ENCODE measurements around the gene CDPF1. TPM values are rescaled to one million over a fixed set of nuclear protein-coding genes. Genes with fewer than 3 reads are reported as not detected.
"Not testable (repeated sequence)": the region's sequence is repeated elsewhere in the genome, so short reads cannot be mapped to it uniquely, and the experiment has no call there.

Gene CDPF1
- total RNA-seq, 1 donor from 2014 or later = 9.0 TPM

DNA sequence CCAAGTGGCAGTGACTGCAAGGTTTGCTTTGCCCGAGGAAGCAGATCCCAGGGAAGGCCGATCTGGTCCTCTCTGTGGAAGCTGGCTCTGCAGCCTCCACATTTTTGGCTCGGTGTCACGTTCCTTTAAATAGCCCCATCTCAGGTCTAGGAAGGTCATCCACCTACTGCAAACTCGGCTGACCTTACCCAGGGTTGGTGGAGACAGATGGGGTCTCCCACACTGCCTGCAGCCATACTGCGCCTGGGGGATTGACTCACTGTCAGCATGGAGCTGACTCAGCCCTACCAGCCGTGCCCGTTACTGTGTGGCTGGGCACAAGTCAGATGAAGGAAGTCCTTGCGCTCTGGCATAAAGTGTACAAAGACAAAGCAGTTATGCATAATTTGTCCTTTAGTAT lies 16.9 kb downstream of the CDPF1 start:
- DNase-seq (ENCODE audit: low spot score in 2 of 2) (peak in 1 of 2 donors; percentile 58), FAIRE-seq (no peak)

DNA sequence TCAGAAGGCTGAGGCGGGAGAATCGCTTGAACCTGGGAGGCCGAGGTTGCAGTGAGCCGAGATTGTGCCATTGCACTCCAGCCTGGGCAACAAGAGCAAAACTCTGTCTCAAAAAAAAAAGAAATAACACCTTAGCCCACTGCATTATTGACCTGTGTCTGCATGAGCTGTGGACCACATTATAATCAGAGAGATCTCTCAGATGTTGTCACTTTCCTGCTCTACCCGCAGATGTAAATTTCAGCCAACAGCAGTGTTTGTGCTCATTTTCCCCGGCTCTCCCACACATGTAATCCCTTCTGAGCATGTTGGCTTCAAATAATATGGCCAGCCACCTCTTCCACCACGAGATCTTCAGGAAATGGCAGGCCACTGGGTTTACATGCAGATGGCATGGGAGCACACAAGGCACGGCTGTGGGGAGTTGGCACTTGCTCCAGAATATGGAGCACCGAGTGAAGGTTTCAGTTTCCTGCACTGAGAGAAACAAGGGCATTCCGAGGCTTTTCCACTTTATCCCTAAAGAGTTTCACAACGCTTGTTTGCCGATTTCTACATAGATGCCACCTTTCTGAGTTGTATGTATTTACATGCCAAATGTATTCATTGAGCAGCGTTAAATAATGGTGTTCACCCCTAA lies 19.7 kb downstream of the CDPF1 start:
- FAIRE-seq (no peak), DNase-seq (ENCODE audit: low spot score in 2 of 2) (no peak)

DNA sequence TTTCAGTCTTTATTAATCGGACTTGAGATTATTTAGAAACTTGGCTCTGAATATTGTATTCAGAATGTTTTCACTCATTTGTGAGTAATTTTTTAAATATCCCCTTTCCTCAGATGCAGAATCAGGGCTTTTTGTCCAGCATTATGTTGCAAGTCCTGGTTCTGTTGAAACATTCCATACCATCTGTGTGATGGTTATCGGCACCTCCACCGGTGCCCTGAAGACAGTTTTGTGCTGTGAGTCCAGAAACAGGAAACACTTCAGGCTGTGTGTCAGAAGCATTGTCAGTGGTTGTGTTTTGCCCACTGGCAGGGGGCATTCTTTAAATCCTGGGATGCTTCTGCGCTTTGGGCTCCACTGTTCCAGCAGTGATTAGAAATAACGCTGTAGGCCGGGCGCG lies 20.4 kb downstream of the CDPF1 start:
- FAIRE-seq (no peak), DNase-seq (ENCODE audit: low spot score in 2 of 2) (no peak)

DNA sequence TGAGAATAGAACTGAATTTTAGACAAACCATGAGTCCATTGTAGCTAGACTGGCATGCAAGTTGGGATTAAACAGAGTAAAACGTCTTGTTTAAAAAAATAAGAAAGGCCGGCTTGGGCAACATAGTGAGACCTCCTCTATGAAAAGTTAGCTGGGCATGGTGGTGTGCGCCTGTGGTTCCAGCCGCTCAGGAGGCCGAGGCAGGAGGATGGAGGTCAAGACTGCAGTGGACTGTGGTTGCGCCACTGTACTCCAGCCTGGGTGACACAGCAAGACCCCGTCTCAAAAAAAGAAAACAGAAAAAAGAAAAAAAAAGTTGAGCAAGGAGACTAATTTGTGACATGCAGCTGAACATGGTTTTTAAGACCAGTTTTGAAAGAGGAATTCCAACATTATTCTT lies 23.5 kb downstream of the CDPF1 start:
- DNase-seq (ENCODE audit: low spot score in 2 of 2) = no peak
- no peak for FAIRE-seq

DNA sequence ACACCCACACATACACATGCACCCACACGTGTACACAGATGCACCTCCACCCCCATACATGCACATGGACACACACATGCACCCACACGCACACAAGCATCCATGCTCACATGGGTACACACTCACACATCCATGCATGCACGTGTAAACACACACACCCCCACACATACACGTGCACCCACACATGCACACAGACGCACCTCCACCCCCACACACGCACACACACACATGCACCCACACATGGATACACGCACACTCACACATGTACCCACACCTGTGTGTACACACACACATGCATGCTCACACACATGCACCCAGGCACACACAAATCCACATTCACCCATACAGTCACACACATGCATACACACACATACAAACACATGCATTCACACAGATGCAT lies 24.5 kb downstream of the CDPF1 start:
- no peak for DNase-seq (ENCODE audit: low spot score in 2 of 2)
- FAIRE-seq = no peak

DNA sequence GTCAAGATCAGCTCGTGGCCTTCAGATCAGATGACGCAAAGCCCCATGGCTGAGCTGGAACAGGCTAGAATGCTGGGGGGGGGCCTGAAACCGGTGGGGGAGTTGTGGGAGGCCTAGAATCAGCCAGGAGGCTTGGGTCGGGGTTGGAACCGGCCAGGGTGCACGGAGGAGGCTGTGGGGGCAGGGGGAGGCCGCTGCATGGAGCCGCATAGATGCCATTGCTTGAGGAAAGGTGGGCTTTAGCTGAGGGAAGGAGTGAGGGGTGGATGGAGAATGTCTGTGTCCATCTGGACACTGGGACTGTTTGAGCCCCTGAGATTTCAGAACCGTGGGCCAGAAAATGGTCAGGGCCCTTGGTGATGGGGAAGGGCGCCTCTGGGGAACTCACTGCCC lies 25.2 kb downstream of the CDPF1 start:
- no peak for DNase-seq (ENCODE audit: low spot score in 2 of 2)
- no peak for FAIRE-seq

DNA sequence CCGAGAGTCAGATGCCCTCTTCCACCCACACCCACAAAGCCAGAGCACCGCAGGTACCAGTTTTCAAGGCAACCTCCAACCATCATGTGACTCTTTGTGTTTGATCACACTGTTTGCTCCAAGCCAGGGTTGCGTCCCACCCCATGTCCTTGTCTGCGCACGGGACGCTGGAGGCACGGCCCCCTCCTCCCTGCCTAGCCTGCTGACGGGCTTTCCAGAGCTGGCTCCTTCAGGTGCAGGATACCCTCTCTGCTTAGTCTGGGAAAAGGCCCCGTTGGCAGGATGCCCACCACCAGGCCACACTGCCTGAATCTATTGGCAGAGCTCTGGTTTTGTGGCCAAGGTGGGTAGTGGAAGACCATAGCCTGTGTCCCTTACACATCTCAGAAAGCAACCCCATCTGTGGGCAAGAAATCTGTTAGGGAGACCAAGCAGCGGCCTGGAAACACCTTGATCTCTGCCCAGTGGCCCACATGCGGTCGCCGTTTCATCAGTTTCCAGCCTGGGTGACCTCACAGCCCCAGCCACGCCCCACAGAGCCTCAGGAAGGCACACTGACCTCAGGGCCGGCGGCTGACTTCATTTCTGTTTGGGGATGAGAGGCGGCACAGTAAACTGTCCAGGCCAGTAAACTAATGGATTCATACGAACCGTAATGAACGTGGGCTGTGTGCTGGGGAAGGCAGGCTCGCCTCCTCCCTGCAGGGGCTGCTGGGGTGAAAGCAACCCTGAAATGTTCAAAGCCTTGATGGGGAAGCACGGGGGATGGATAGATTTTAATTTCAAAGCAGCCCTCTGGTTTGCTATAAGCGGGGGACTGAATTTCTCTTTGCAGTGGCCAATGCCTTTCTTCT lies 25.8 kb downstream of the CDPF1 start:
- no peak for FAIRE-seq
- DNase-seq (ENCODE audit: low spot score in 2 of 2) = no peak

DNA sequence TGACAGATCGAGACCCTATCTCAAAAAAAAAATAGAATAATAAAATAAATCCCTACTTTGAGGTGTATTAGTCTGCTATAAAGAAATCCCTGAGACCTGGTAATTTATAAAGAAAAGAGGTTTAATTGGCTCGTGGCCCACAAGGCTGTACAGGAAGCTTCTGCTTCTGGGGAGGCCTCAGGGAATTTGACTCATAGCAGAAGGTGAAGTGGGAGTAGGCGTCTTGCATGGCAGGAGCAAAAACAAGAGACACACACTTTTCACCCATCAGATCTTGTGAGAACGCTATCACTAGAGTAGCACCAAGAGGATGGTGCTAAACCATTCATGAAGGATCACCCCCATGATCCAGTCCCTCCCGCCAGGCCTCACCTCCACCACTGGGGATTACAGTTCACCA lies 29.2 kb downstream of the CDPF1 start:
- FAIRE-seq (no peak), DNase-seq (ENCODE audit: low spot score in 2 of 2) (no peak)

DNA sequence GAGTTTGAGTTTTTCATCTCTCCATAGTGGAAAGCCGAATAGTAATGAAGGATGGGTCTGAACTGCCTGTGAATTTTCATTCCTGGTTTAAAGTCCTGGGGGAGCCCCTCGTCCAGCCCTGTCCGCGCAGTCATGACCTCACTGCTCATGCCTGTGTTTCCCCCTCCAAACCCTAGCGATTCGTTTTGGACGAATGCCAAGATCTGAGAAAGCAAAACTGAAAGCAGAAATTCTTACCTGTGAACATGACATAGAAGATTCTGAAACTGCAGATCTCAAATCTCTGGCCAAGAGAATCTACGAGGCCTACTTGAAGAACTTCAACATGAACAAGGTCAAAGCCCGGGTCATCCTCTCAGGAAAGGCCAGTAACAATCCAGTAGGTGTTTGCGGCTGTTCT lies 30.5 kb downstream of the CDPF1 start:
- FAIRE-seq = no peak
- DNase-seq (ENCODE audit: low spot score in 2 of 2) = no peak

DNA sequence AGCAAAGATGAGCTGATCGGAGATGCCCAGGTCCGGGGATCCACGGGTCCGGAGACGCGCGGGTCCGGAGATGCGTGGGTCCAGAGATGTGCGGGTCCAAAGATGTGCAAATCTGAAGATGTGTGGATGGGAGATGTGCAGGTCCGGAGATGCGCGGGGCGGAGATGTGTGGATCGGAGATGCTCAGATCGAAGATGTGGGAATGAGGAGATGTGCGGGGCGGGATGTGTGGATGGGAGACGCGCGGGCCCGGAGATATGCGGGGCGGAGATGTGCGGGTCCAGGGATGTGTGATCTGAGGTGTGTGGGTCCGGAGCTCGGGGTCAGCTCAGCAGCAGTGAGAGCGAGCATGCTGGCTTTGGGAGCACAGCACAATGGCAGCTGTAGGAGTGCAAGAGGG lies 35.5 kb downstream of the CDPF1 start:
- FAIRE-seq (no peak), DNase-seq (ENCODE audit: low spot score in 2 of 2) (no peak)

DNA sequence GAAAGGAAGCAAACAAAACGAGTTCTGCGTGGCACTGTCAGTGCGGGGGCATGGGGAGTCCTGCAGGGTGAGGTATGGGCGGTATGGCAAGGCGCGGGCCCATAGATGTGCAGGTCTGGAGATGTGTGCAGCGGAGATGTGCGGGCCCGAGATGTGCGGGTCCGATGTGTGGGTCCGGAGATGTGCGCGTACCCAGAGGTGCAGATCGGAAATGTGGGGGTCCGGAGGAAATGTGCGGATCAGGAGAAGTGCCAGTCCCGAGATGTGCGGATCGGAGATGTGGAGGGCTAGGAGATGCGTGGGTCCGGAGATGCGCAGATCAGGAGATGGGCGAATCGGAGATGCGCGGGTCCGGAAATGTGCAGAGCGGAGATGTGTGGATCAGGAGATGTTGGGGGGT lies 35.9 kb downstream of the CDPF1 start:
- no peak for FAIRE-seq
- no peak for DNase-seq (ENCODE audit: low spot score in 2 of 2)

DNA sequence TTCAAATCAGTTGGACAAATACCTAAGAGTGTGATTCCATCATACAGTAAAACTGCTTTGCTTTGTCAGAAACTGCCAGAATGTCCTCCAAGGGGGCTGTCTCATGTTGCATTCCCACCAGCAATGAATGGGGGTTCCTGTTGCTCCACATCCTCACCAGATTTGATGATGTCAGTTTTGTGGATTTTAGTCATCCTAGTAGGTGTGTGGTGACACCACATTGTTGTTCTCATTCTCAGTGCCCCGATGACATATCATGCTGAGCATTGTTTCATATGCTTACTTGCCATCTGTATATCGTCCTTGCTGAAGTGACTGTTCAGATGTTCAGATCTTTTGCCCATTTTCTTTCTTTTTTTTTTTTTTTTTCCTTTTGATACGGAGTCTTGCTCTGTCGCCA lies 37.0 kb downstream of the CDPF1 start:
- DNase-seq (ENCODE audit: low spot score in 2 of 2) = no peak
- no peak for FAIRE-seq

DNA sequence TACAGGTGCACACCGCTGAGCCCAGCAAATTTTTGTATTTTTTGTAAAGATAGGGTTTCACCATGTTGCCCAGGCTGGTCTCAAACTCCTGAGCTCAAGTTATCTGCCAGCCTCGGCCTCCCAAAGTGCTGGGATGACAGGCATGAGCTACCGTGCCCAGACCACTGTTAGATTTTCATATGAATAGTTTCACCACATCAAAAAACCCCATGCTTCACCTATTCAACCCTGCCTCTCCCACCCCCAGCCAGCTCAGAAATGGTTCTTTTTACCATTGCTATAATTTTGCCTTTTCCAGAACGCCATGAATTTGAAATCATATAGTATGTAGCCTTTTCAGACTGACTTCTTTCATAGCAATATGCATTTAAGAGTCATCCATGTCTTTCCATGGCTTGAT lies 37.9 kb downstream of the CDPF1 start:
- DNase-seq (ENCODE audit: low spot score in 2 of 2) = no peak
- FAIRE-seq = no peak

DNA sequence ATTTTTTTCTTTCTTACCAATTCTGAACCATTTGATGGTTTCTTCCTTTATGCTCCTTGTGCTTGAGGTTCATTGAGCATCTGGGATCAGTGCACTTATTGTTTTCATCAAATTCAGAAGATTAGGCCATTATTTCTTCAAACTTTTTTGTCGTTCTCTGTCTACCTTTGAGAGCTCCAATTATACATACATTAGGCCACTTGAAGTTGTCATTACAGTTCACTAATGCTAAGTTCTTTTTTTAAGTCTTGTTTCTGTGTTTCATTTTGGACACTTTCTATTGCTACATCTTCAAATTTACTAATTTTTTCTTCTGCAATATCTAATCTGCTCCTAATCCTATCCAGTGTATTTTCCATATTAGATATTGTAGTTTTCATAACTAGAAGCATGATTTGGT lies 40.8 kb downstream of the CDPF1 start:
- DNase-seq (ENCODE audit: low spot score in 2 of 2) (no peak), FAIRE-seq (no peak)

DNA sequence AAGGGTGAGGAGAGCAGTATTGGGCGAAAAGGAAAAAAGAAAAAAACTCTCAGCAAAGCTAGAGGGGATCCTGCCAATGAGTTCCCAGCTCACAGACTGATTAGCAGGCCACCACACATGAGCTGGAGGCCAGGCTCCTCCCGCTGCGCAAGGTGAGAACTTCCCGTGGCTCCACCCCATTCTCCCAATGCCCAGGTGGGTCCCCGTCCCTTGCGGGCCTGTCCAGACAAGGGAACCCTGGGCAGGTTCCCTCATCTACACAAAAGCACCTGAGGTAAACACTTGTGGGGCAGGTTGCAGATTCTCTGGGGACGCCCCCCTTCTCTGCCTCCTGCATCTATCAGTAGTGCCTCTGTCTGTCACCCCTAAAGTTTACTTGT lies 46.5 kb downstream of the CDPF1 start:
- DNase-seq (ENCODE audit: low spot score in 2 of 2) = no peak
- FAIRE-seq = no peak

DNA sequence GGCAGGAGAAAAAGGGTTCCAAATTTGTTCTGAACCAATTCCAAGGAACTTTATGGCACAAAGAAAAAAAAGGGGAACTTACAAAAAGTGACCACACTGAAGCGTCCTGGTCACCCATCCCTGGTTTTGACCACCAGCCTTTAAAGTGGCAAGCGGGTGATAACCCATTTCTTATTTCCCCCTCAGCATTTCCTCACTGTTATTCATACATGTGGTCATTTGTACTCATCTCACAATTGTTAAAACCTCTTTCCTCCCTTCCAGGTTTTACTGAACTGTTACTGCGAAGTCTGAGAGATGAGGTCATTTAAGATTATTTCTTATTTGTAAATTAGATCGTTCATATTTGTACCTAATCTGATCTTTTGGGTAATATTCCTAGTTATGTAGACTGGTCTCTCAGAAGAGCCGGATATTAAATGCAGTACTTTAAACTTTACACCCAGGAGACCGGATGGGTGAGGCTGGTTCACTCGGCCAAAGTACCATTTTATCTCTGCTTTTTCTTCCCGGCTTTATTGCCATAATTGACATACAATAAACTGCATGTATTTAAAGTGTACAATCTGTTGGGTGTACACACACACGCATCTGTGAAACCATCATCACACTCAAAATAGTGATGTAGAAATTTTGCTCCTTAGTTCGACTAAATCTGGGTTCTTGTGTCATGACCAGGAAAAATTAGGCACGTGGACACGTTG lies 47.0 kb downstream of the CDPF1 start:
- DNase-seq (ENCODE audit: low spot score in 2 of 2) = no peak
- FAIRE-seq = no peak

DNA sequence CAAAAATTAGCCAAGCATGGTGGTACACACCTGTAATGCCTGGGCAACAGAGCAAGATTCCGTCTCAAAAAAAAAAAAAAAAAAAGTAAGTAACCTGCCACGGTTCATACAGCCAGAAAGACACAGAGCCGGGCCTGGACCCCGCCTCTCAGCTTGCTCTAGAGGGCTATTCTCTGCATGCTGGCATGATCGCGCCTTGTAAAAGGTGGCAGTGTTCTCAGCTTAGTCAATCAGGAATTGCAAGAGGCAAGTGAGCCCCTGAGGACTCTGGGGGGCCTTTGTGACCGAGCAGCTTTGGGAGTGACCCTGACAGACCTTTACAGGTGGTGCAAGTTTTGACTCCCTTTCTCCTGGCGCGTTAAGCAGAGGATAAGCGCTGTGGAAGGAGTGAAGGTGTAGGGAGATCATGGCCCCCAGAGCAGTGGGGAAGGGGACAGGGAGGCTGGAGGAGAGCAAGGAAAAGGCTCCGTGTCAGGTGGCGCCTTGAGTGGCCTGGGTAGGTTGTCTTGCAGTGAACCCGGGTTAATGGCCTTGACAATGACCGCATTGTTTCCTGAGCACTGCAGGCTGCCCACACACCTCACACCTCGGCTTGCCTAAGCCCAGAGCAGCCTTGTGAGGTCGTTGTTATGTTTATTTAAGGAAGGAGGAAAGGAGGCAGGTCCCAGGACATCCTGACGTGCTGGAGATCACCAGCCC lies 48.9 kb downstream of the CDPF1 start:
- DNase-seq (ENCODE audit: low spot score in 2 of 2) = no peak
- FAIRE-seq = no peak

DNA sequence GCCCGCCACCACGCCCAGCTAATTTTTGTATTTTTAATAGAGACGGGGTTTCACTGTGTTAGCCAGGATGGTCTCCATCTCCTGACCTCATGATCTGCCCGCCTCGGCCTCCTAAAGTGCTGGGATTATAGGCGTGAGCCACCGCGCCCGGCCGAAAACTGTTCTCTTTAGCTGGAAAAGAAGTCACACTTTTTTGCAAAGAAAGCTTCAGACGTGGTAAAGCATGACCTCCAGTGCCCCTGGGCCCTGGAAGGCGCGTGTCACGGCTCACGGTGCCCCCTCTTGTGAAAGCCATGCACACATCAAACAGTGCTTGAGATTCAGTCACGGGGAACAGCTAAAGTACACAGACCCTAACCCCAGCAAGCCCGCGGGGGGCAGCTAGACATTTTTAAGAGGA lies 51.3 kb downstream of the CDPF1 start:
- not testable (repeated sequence) for DNase-seq (ENCODE audit: low spot score in 2 of 2); FAIRE-seq

DNA sequence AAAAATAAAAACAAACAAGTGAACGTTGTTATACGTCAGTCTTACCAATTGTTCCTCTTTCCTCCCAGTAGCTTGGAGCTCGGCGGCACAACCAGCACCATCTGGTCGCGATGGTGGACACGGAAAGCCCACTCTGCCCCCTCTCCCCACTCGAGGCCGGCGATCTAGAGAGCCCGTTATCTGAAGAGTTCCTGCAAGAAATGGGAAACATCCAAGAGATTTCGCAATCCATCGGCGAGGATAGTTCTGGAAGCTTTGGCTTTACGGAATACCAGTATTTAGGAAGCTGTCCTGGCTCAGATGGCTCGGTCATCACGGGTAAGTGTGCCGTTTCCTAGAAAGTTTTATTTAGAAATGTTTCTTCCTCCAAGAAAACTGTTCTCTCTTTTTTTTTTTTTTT lies 51.8 kb downstream of the CDPF1 start:
- FAIRE-seq (no peak), DNase-seq (ENCODE audit: low spot score in 2 of 2) (no peak)

DNA sequence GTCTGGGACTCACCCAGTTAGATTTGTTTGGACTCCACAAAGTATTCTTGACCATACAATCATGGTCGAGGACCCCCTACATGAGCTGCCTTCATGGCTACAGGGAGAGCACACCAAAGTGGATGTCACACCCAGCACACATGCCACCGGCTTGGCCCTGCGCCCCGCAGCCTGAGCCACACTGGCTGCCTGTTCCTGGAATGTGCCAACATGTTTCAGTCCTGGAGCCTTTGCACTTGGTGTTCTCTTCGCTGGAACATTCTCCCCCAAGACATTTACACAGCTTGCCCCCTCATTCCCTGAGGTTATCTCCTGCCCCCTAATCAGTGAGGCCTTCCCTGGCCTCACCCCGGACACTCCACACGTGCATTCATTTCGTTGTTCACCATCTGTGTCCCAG lies 53.8 kb downstream of the CDPF1 start:
- no peak for DNase-seq (ENCODE audit: low spot score in 2 of 2)
- FAIRE-seq = no peak

All from frontal cortex (tissue), 4 donors.